ENCODE measurements around the gene ARHGAP9.
"Not testable (repeated sequence)": the region's sequence is repeated elsewhere in the genome, so short reads cannot be mapped to it uniquely, and the experiment has no call there.

The ARHGAP9 gene

GRCh38 chr12:57495051-57495701, 15.5 kb upstream of the ARHGAP9 start:
- DNase-seq (ENCODE audit: low read depth in 2 of 2), result not testable (repeated sequence)

- DNase-seq (ENCODE audit: low read depth in 2 of 2), result no peak
Measured at GRCh38 chr12:57491393-57492280, 12.0 kb upstream of the ARHGAP9 start.

GRCh38 chr12:57490126-57490525, 10.5 kb upstream of the ARHGAP9 start:
- DNase-seq (ENCODE audit: low read depth in 2 of 2), result no peak

- DNase-seq (ENCODE audit: low read depth in 2 of 2), result no peak
Measured at GRCh38 chr12:57489157-57489641, 9.5 kb upstream of the ARHGAP9 start.

GRCh38 chr12:57488402-57489156, 8.9 kb upstream of the ARHGAP9 start:
- no peak for DNase-seq (ENCODE audit: low read depth in 2 of 2)

- DNase-seq (ENCODE audit: low read depth in 2 of 2), result peak; percentile 78 to 84
Measured at GRCh38 chr12:57487597-57488401, 8.1 kb upstream of the ARHGAP9 start, which contains the start of gene MARS1. TSS of gene MARS1 (plus strand) at chr12:57488068. CDS start at chr12:57488091, 23 bp downstream.

- no peak for DNase-seq (ENCODE audit: low read depth in 2 of 2)
Measured at GRCh38 chr12:57487055-57487596, 7.5 kb upstream of the ARHGAP9 start.

- no peak for DNase-seq (ENCODE audit: low read depth in 2 of 2)
Measured at GRCh38 chr12:57485695-57486094, 6.0 kb upstream of the ARHGAP9 start.

GRCh38 chr12:57483466-57483865, 3.8 kb upstream of the ARHGAP9 start:
- DNase-seq (ENCODE audit: low read depth in 2 of 2), result no peak

- DNase-seq (ENCODE audit: low read depth in 2 of 2), result no peak
Measured at GRCh38 chr12:57481671-57482070, 2.0 kb upstream of the ARHGAP9 start.

GRCh38 chr12:57479043-57479375, 657 bp downstream of the ARHGAP9 start:
- DNase-seq (ENCODE audit: low read depth in 2 of 2), result no peak

- no peak for DNase-seq (ENCODE audit: low read depth in 2 of 2)
Measured at GRCh38 chr12:57477710-57478681, 1.7 kb downstream of the ARHGAP9 start.

- no peak for DNase-seq (ENCODE audit: low read depth in 2 of 2)
Measured at GRCh38 chr12:57476993-57477709, 2.5 kb downstream of the ARHGAP9 start.

- peak; percentile 55 to 67 for DNase-seq (ENCODE audit: low read depth in 2 of 2)
Measured at GRCh38 chr12:57476162-57476992, 3.3 kb downstream of the ARHGAP9 start.

GRCh38 chr12:57475271-57476161, 4.2 kb downstream of the ARHGAP9 start:
- no peak for DNase-seq (ENCODE audit: low read depth in 2 of 2)

GRCh38 chr12:57474862-57475261, 4.8 kb downstream of the ARHGAP9 start:
- no peak for DNase-seq (ENCODE audit: low read depth in 2 of 2)

GRCh38 chr12:57474430-57474829, 5.2 kb downstream of the ARHGAP9 start:
- no peak for DNase-seq (ENCODE audit: low read depth in 2 of 2)
